GM23338 (cell line): ENCODE results near the gene S100PBP. TPM values are rescaled to one million over a fixed set of nuclear protein-coding genes. Genes with fewer than 3 reads are reported as not detected.

ENCODE experiments used
- CREB1 ChIP-seq: fragments of 250-450 bp; sonication (Bioruptor Pico); IDR thresholded peaks from 2 replicates; pipeline ENCODE4 v1.5.0; 2020; ENCODE audit warnings: low read depth, mild to moderate bottlenecking, moderate library complexity
- EZH2 ChIP-seq: fragments of 200-600 bp; sonication (generic); IDR thresholded peaks from one replicate; pipeline ENCODE4 v1.8.0; 2017; ENCODE audit warnings: antibody characterized with exemption, mild to moderate bottlenecking, low read depth; ENCODE audit not compliant: unreplicated experiment
- EZH2phosphoT487 ChIP-seq: fragments of 200-600 bp; sonication (generic); IDR thresholded peaks from one replicate; pipeline ENCODE4 v1.8.1; 2018; ENCODE audit warnings: antibody characterized with exemption; ENCODE audit not compliant: unreplicated experiment
- STAT1 ChIP-seq: IDR thresholded peaks from one replicate; pipeline ENCODE4 v1.6.1; 2016; ENCODE audit warnings: antibody characterized with exemption; ENCODE audit not compliant: unreplicated experiment
- ZNF114 ChIP-seq: fragments of 250-450 bp; sonication (Bioruptor Pico); IDR thresholded peaks from 2 replicates; pipeline ENCODE4 v1.5.0; 2020; ENCODE audit warnings: mild to moderate bottlenecking, moderate library complexity
- ZNF331 ChIP-seq: fragments of 250-450 bp; sonication (Bioruptor Pico); IDR thresholded peaks from 2 replicates; pipeline ENCODE4 v1.5.0; 2020; ENCODE audit warnings: low read depth, mild to moderate bottlenecking, moderate library complexity
- polyA plus RNA-seq: library from polyadenylated mRNA; unstranded; fragments of >200 nt; fragmentation: Nextera tagmentation; extraction: Ambion mirVana; gene quantifications from 2 replicates; pipeline ENCODE4 v1.2.1, GENCODE V29; 2016
- total RNA-seq: library from RNA; depleted of rRNA; stranded (reverse); fragments of >200 nt; shearing (Covaris generic); gene quantifications from 2 replicates; pipeline ENCODE4 v1.2.3, GENCODE V29; 2014
- TF ChIP-seq, protein P1 (sequence below): fragments of 250-450 bp; sonication (Bioruptor Pico); IDR thresholded peaks from 2 replicates; pipeline ENCODE4 v1.5.0; 2020; ENCODE audit warnings: mild to moderate bottlenecking, moderate library complexity
- TF ChIP-seq, protein P2 (sequence below), 2 experiments: fragments of 200-600 bp in 1 of 2; sonication (generic) in 1 of 2; conservative IDR thresholded peaks; 2 replicates each; pipeline versions ENCODE4 v1.5.1 to v1.6.1; 2016 to 2017; ENCODE audit warnings: antibody characterized with exemption in 2 of 2, low read depth in 2 of 2, mild to moderate bottlenecking in 2 of 2, moderate library complexity in 1 of 2

Gene S100PBP
- total and polyA plus RNA-seq, 2 experiments from 2014 or later: 30.6 to 65.2 TPM

DNA sequence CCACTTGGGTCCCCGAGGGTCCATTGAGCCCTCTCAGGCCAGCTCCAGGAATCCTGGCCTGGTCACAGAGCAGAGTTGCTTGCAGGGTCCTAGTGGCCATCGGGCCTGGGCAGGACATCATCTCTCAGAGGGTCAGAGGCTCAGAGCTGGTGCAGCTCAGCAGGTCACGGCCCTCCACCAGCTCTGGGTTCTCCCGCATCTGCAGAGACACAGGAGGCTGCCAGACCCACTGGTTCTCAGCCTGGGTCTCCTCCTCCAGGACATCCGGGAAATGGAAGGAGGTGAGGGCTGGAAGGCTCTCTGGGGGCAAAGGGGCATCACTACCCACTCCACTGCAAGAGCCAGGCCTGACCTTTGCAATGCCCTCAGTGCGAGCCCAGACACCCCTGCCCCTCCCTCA lies 77.2 kb downstream of the S100PBP start (continued):
- TF ChIP-seq, protein P1, sequence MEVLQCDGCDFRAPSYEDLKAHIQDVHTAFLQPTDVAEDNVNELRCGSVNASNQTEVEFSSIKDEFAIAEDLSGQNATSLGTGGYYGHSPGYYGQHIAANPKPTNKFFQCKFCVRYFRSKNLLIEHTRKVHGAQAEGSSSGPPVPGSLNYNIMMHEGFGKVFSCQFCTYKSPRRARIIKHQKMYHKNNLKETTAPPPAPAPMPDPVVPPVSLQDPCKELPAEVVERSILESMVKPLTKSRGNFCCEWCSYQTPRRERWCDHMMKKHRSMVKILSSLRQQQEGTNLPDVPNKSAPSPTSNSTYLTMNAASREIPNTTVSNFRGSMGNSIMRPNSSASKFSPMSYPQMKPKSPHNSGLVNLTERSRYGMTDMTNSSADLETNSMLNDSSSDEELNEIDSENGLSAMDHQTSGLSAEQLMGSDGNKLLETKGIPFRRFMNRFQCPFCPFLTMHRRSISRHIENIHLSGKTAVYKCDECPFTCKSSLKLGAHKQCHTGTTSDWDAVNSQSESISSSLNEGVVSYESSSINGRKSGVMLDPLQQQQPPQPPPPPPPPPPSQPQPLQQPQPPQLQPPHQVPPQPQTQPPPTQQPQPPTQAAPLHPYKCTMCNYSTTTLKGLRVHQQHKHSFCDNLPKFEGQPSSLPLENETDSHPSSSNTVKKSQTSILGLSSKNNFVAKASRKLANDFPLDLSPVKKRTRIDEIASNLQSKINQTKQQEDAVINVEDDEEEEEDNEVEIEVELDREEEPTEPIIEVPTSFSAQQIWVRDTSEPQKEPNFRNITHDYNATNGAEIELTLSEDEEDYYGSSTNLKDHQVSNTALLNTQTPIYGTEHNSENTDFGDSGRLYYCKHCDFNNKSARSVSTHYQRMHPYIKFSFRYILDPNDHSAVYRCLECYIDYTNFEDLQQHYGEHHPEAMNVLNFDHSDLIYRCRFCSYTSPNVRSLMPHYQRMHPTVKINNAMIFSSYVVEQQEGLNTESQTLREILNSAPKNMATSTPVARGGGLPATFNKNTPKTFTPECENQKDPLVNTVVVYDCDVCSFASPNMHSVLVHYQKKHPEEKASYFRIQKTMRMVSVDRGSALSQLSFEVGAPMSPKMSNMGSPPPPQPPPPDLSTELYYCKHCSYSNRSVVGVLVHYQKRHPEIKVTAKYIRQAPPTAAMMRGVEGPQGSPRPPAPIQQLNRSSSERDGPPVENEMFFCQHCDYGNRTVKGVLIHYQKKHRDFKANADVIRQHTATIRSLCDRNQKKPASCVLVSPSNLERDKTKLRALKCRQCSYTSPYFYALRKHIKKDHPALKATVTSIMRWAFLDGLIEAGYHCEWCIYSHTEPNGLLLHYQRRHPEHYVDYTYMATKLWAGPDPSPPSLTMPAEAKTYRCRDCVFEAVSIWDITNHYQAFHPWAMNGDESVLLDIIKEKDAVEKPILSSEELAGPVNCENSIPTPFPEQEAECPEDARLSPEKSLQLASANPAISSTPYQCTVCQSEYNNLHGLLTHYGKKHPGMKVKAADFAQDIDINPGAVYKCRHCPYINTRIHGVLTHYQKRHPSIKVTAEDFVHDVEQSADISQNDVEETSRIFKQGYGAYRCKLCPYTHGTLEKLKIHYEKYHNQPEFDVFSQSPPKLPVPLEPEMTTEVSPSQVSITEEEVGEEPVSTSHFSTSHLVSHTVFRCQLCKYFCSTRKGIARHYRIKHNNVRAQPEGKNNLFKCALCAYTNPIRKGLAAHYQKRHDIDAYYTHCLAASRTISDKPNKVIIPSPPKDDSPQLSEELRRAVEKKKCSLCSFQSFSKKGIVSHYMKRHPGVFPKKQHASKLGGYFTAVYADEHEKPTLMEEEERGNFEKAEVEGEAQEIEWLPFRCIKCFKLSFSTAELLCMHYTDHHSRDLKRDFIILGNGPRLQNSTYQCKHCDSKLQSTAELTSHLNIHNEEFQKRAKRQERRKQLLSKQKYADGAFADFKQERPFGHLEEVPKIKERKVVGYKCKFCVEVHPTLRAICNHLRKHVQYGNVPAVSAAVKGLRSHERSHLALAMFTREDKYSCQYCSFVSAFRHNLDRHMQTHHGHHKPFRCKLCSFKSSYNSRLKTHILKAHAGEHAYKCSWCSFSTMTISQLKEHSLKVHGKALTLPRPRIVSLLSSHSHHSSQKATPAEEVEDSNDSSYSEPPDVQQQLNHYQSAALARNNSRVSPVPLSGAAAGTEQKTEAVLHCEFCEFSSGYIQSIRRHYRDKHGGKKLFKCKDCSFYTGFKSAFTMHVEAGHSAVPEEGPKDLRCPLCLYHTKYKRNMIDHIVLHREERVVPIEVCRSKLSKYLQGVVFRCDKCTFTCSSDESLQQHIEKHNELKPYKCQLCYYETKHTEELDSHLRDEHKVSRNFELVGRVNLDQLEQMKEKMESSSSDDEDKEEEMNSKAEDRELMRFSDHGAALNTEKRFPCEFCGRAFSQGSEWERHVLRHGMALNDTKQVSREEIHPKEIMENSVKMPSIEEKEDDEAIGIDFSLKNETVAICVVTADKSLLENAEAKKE (CRISPR knock-in tag): no peak
- no peak for TF ChIP-seq ZNF331
- TF ChIP-seq, protein P2, sequence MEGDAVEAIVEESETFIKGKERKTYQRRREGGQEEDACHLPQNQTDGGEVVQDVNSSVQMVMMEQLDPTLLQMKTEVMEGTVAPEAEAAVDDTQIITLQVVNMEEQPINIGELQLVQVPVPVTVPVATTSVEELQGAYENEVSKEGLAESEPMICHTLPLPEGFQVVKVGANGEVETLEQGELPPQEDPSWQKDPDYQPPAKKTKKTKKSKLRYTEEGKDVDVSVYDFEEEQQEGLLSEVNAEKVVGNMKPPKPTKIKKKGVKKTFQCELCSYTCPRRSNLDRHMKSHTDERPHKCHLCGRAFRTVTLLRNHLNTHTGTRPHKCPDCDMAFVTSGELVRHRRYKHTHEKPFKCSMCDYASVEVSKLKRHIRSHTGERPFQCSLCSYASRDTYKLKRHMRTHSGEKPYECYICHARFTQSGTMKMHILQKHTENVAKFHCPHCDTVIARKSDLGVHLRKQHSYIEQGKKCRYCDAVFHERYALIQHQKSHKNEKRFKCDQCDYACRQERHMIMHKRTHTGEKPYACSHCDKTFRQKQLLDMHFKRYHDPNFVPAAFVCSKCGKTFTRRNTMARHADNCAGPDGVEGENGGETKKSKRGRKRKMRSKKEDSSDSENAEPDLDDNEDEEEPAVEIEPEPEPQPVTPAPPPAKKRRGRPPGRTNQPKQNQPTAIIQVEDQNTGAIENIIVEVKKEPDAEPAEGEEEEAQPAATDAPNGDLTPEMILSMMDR (conservative IDR thresholded peaks at IDR 0.05; ENCODE audit: low read depth in 2 of 2): no peak
- no peak for TF ChIP-seq ZNF114 (CRISPR knock-in tag)
- TF ChIP-seq EZH2phosphoT487: no peak
- TF ChIP-seq CREB1 (CRISPR knock-in tag): no peak
- no peak for TF ChIP-seq STAT1
- TF ChIP-seq EZH2: no peak
